Astrocyte of the cerebellum (primary cell): ENCODE measurements around the gene GIMAP6.
"Not testable (repeated sequence)": the region's sequence is repeated elsewhere in the genome, so short reads cannot be mapped to it uniquely, and the experiment has no call there.

Experiments used
- DNase-seq: peaks from one replicate; pipeline ENCODE4 v3.0.0-alpha.2; 2011; ENCODE audit warnings: low read depth
- H3K4me3 ChIP-seq: 2 replicates; pipeline ENCODE4 v1.5.1; 2011; ENCODE audit warnings: mild to moderate bottlenecking, low read depth, low read length, moderate library complexity
- in situ Hi-C: cut with HindIII; loops from 2 replicates; pipeline ENCODE4 v1.10.0; 2017; ENCODE audit warnings: low sequenced_read_pairs
- TF ChIP-seq, protein P1 (sequence below): IDR thresholded peaks from 2 replicates; pipeline ENCODE4 v1.5.1; 2012; ENCODE audit warnings: low read length, low read depth, moderate library complexity, mild to moderate bottlenecking; ENCODE audit errors: missing control alignments

GIMAP6 gene

DNA sequence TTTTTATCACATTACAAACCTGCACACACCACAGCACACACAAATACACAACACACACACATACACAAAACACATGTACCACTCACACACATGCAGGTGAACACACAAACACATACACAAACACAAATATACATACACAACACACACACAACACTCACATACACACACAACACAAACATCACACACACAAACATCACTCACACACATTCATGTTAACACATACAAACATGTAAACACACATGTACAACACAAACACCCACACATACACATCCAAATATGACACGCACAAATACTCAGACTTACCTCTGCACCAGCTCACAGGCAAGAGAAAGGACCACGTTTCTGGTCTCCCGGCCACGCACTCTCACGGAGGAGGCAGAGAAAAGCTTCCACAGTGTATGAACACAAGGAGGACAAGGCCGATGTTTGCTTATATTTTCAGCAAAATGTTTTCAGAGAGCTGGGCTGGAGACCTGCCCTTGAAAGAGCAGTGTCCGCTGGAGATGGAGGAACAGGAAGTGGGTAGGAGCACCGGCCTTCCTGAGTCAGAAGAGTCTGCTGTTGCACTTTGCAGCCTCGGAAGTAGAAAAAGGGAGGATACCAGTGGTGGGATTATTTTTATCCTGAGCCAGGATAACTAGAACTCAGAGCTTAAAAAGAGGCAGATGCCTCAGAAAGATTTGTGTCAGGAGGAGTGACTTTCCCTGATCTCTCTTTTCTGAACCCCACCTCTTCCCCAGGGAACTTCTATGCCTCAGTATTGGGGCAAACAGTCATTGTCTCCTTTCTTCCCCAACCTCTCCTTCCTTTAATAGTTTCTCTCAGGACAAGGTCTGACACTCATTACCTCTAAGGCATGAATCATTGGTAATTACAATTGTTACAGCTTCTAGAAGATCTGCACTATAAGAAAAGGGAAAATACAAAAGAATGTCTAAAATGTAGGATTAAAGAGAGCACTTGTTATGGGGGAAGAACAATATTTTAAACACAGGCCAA, at the start of gene GIMAP6:
TSS of gene GIMAP6 (minus strand) at position 520 of the 999 bp plus-strand sequence. CDS start 2,243 bp downstream, outside the sequence.
- DNase-seq = no peak
- no peak within 1 kb of the TSS for H3K4me3 ChIP-seq
- in situ Hi-C loops = no loop called here
- TF ChIP-seq, protein P1, sequence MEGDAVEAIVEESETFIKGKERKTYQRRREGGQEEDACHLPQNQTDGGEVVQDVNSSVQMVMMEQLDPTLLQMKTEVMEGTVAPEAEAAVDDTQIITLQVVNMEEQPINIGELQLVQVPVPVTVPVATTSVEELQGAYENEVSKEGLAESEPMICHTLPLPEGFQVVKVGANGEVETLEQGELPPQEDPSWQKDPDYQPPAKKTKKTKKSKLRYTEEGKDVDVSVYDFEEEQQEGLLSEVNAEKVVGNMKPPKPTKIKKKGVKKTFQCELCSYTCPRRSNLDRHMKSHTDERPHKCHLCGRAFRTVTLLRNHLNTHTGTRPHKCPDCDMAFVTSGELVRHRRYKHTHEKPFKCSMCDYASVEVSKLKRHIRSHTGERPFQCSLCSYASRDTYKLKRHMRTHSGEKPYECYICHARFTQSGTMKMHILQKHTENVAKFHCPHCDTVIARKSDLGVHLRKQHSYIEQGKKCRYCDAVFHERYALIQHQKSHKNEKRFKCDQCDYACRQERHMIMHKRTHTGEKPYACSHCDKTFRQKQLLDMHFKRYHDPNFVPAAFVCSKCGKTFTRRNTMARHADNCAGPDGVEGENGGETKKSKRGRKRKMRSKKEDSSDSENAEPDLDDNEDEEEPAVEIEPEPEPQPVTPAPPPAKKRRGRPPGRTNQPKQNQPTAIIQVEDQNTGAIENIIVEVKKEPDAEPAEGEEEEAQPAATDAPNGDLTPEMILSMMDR = no peak

DNA sequence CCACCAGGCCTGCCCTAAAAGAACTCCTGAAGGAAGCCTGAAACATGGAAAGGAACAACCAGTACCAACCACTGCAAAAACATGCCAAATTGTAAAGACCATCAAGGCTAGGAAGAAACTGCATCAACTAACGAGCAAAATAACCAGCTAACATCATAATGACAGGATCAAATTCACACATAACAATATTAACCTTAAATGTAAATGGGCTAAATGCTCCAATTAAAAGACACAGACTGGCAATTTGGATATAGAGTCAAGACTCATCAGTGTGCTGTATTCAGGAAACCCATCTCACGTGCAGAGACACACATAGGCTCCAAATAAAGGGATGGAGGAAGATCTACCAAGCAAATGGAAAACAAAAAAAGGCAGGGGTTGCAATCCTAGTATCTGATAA, 48.2 kb upstream of the GIMAP6 start:
- DNase-seq, H3K4me3 ChIP-seq, in situ Hi-C loops: not testable (repeated sequence)

DNA sequence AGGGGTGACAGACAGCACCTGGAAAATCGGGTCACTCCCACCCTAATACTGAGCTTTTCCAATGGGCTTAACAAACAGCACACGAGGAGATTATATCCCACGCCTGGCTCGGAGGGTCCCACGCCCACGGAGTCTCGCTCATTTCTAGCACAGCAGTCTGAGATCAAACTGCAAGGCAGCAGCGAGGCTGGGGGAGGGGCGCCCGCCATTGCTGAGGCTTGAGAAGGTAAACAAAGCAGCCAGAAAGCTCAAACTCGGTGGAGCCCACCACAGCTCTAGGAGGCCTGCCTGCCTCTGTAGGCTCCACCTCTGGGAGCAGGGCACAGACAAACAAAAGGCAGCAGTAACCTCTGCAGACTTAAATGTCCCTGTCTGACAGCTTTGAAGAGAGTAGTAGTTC, 46.4 kb upstream of the GIMAP6 start:
- in situ Hi-C loops, DNase-seq, H3K4me3 ChIP-seq: not testable (repeated sequence)

DNA sequence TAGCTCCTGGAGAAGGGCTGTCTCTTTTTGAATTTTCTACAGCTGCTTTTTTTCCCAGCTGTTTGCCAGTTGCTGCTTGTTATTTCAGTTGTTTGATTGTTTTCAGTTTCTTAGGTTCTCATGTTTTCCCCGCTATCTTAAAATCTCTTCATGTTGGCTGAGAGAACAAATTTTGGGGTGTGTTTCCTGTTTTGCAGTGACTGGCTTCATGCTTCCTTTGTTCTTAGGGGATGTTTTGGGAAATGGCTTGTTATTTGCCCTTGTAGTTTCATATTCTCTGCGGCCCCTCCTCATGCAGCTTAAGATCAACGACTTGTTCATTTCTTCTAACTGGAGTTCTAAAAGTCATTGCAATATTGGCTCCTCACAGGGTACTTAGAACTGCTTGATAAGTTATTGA, 44.7 kb upstream of the GIMAP6 start:
- DNase-seq, H3K4me3 ChIP-seq, in situ Hi-C loops: not testable (repeated sequence)

DNA sequence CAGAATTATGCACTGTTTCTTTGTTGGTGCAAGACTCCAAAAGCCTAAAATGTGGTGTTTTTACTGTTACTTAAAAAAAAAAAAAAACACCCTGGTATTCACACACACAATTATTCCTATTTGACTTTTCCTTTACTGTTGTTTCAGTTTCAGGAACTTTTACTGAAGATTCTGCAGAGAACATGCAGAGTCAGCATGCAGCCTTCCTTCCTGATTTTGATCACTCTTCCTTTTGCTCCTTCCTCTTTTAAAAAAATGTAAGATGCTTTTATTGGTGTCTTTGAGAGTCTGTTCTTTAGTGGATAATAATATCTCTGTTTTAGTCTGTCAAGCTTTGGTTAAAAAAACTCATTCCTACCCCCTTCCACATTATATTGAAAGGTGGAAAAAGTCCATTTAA, 44.1 kb upstream of the GIMAP6 start:
- H3K4me3 ChIP-seq, in situ Hi-C loops, DNase-seq: not testable (repeated sequence)

DNA sequence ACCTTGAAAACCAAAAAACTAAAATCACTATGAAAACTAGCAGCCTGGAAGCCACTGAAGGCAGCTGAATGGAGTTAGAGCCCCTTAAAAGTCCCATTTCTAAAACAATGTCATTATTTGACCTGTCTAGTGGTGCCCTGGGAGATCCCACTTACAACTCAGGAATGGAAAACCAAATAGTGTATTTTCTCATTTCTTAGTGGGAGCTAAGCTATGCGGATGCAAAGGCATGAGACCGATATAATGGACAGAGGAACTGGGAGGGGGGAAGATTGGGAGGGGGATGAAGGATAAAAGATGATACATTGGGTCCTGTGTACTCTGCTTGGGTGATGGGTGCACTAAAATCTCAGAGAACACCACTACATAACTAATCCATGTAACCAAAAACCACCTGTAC, 43.5 kb upstream of the GIMAP6 start:
- TF ChIP-seq, protein P1 = no peak
- H3K4me3 ChIP-seq = no peak overlapping the region
- in situ Hi-C loops = no loop called here
- no peak for DNase-seq

DNA sequence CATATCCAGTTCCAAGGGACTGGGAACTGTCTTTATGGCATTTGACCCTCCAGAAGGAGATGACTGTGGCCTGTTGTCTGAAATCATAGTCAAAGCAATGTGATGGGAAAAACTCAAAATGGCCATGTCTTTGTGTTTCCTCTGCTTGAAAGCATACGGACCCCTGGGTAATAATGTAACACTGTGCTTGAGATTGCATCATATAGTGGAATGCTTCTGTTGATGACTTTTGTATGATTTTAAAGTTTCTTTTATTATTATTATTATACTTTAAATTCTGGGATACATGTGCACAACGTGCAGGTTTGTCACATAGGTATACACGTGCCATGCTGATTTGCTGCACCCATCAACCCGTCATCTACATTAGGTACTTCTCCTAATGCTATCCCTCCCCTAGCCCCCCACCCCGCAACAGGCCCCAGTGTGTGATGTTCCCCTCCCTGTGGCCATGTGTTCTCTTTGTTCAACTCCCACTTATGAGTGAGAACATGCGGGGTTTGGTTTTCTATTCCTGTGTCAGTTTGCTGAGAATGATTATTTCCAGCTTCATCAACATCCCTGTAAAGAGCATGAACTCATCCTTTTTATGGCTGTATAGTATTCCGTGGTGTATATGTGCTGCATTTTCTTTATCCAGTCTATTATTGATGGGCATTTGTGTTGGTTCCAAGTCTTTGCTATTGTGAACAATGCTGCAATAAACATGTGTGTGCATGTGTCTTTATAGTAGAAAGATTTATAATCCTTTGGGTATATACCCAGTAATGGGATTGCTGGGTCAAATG, 39.8 kb upstream of the GIMAP6 start:
- DNase-seq, H3K4me3 ChIP-seq, in situ Hi-C loops: not testable (repeated sequence)

DNA sequence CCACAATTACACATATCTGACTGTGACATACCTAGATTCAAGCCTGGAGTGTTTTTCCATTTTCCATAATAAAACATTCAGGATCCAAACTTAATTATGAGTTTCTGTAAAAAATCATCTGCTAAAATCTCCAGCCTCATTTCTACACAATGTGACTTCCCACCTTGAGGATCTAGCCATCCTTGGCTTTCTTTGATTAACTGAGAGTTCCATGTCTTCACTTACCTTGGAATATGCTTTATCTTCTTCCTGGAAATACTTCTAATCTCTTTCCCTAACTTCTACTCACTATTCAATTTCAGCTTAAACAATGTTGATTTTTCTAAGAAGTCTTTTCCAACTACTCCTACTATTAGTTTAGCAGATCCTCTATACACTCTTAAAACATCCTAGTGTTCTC, 36.8 kb upstream of the GIMAP6 start:
- H3K4me3 ChIP-seq = no peak overlapping the region
- TF ChIP-seq, protein P1 = no peak
- no peak for DNase-seq
- in situ Hi-C loops = no loop called here

DNA sequence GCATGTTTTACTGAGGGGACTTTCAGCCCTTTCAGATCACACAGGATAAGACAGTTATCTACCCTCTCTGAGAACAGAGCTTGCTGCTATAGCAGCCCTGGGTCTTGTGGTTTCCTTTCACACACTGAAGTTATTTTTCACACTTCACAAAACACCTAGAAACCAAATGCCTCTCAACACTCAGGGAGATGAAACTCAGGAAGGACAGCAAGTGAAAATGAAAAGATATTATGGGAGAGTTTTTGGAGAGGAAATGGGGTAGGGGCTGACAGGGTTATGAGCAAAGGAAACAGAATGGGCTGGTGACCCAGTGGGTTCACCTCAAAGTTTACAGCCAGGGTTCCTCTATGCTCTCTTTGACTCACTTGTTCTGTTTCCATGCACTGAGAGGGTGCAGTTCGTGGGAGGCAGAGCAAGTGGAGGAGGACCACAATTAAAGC, 36.3 kb upstream of the GIMAP6 start:
- in situ Hi-C loops = no loop called here
- DNase-seq = no peak
- TF ChIP-seq, protein P1 = no peak
- no peak overlapping the region for H3K4me3 ChIP-seq
